H1 (cell line): ENCODE measurements around the gene CACNA1C. TPM values are rescaled to one million over a fixed set of nuclear protein-coding genes. Genes with fewer than 3 reads are reported as not detected.

ENCODE experiments used
- CTCF ChIA-PET: fragments of 300-600 bp; sonication (Branson Sonifier 250); formaldehyde crosslinking; loops from one replicate; lab custom pipeline; 2021; ENCODE audit not compliant: partially characterized antibody; lab: Charles Lee
- POLR2A ChIA-PET: fragments of 300-600 bp; sonication (Branson Sonifier 250); formaldehyde crosslinking; loops from one replicate; lab custom pipeline; 2021; ENCODE audit warnings: inconsistent platforms; ENCODE audit not compliant: partially characterized antibody; lab: Charles Lee
- DNase-seq, 2 experiments: peaks; one replicate each; pipeline versions ENCODE4 v3.0.0 to v3.0.0-alpha.2; 2010 to 2022; ENCODE audit warnings: low spot score in 2 of 2, low read depth in 1 of 2, mixed read lengths in 1 of 2
- FAIRE-seq: peaks from 2 replicates; lab custom pipeline; 2011; peaks lifted over from hg19 to GRCh38; lab: Jason Lieb, UNC
- H2AFZ ChIP-seq: 2 replicates; pipeline ENCODE4 v1.8.1; 2012; ENCODE audit warnings: low read length, inconsistent platforms
- H2AK5ac ChIP-seq: 2 replicates; pipeline ENCODE4 v1.6.1; 2013; ENCODE audit warnings: low read depth, low read length
- H2BK120ac ChIP-seq: replicated peaks from 2 replicates; pipeline ENCODE3; 2013; ENCODE audit warnings: low read depth, low read length, inconsistent platforms
- H2BK12ac ChIP-seq: 2 replicates; pipeline ENCODE4 v1.6.1; 2013; ENCODE audit warnings: low read depth, low read length
- H2BK15ac ChIP-seq: 2 replicates; pipeline ENCODE4 v1.6.1; 2013; ENCODE audit warnings: low read length
- H2BK20ac ChIP-seq: 2 replicates; pipeline ENCODE4 v1.6.1; 2013; ENCODE audit warnings: low read length
- H2BK5ac ChIP-seq: 2 replicates; pipeline ENCODE4 v1.6.1; 2013; ENCODE audit warnings: low read depth, low read length
- H3K14ac ChIP-seq: 2 replicates; pipeline ENCODE4 v1.6.1; 2013; ENCODE audit warnings: inconsistent platforms; ENCODE audit not compliant: insufficient read length
- H3K18ac ChIP-seq: 2 replicates; pipeline ENCODE4 v1.6.1; 2013; ENCODE audit warnings: low read length; ENCODE audit errors: extremely low read depth
- H3K23ac ChIP-seq: 2 replicates; pipeline ENCODE4 v1.6.1; 2013; ENCODE audit warnings: inconsistent platforms; ENCODE audit not compliant: insufficient read length
- H3K23me2 ChIP-seq: 2 replicates; pipeline ENCODE4 v1.6.1; 2013; ENCODE audit warnings: low read depth, low read length
- H3K27ac ChIP-seq: 2 replicates; pipeline ENCODE4 v1.6.1; 2011; ENCODE audit warnings: low read depth, low read length, inconsistent platforms
- H3K27me3 ChIP-seq, 4 experiments: replicated peaks in 1 of 4; 1 replicate in 1 of 4; 2 replicates in 3 of 4; pipeline versions ENCODE4 v1.6.1 to v1.8.1; 2011 to 2013; ENCODE audit warnings: low read length in 3 of 4, mild to moderate bottlenecking in 3 of 4, inconsistent platforms in 2 of 4, mixed read lengths in 2 of 4, moderate library complexity in 1 of 4; ENCODE audit not compliant: control insufficient read depth in 3 of 4, insufficient read depth in 3 of 4; ENCODE audit errors: extremely low read depth in 1 of 4
- H3K36me3 ChIP-seq, 4 experiments: 2 replicates each; pipeline versions ENCODE4 v1.6.1 to v1.8.1; 2011 to 2013; ENCODE audit warnings: mild to moderate bottlenecking in 4 of 4, low read length in 3 of 4, moderate library complexity in 2 of 4, control low read depth in 1 of 4, inconsistent platforms in 1 of 4; ENCODE audit not compliant: insufficient read depth in 4 of 4, control insufficient read depth in 2 of 4
- H3K4ac ChIP-seq: replicated peaks from 2 replicates; pipeline ENCODE3; 2013; ENCODE audit warnings: low read length, low read depth, mixed read lengths, inconsistent platforms; ENCODE audit not compliant: insufficient read length
- H3K4me1 ChIP-seq, 4 experiments: replicated peaks in 1 of 4; 1 replicate in 1 of 4; 2 replicates in 3 of 4; pipeline versions ENCODE4 v1.6.1 to v1.8.1; 2011 to 2013; ENCODE audit warnings: low read length in 3 of 4, inconsistent platforms in 2 of 4, mixed read lengths in 1 of 4; ENCODE audit not compliant: insufficient read depth in 4 of 4, control insufficient read depth in 3 of 4
- H3K4me2 ChIP-seq, 2 experiments: 2 replicates each; pipeline versions ENCODE4 v1.6.1 to v1.8.1; 2011 to 2013; ENCODE audit warnings: low read depth in 2 of 2, low read length in 2 of 2, control low read depth in 1 of 2, inconsistent platforms in 1 of 2, mild to moderate bottlenecking in 1 of 2; ENCODE audit not compliant: insufficient read depth in 1 of 2
- H3K4me3 ChIP-seq, 4 experiments: fragments of 200-600, 300-600 bp in 1 of 4; sonication (generic), shearing (Covaris generic), sonication (Bioruptor Twin) in 1 of 4; 2 replicates each; pipeline versions ENCODE4 v1.5.1 to v1.8.1; 2011 to 2016; ENCODE audit warnings: low read length in 4 of 4, low read depth in 3 of 4, control low read depth in 2 of 4, inconsistent platforms in 2 of 4, mild to moderate bottlenecking in 2 of 4, mixed read lengths in 1 of 4, moderate library complexity in 1 of 4; ENCODE audit not compliant: insufficient read depth in 2 of 4; ENCODE audit errors: extremely low read depth in 1 of 4
- H3K56ac ChIP-seq: replicated peaks from 2 replicates; pipeline ENCODE3; 2013; ENCODE audit warnings: low read depth, mild to moderate bottlenecking, mixed read lengths, low read length, inconsistent platforms; ENCODE audit not compliant: insufficient read length
- H3K79me1 ChIP-seq: 2 replicates; pipeline ENCODE4 v1.6.1; 2013; ENCODE audit warnings: low read depth, low read length, control low read depth
- H3K79me2 ChIP-seq, 2 experiments: 2 replicates each; pipeline versions ENCODE4 v1.6.1 to v1.8.1; 2012 to 2013; ENCODE audit warnings: low read length in 2 of 2, mild to moderate bottlenecking in 2 of 2, inconsistent platforms in 1 of 2; ENCODE audit not compliant: insufficient read depth in 2 of 2, control insufficient read depth in 1 of 2
- H3K9ac ChIP-seq, 4 experiments: replicated peaks in 1 of 4; 1 replicate in 1 of 4; 2 replicates in 3 of 4; pipeline versions ENCODE4 v1.6.1 to v1.8.1; 2011 to 2013; ENCODE audit warnings: low read depth in 3 of 4, low read length in 3 of 4, control low read depth in 2 of 4, mild to moderate bottlenecking in 2 of 4, moderate library complexity in 2 of 4, inconsistent platforms in 1 of 4; ENCODE audit errors: extremely low read depth in 1 of 4
- H3K9me3 ChIP-seq, 2 experiments: 2 replicates each; pipeline versions ENCODE4 v1.6.1 to v1.8.1; 2012 to 2013; ENCODE audit warnings: mild to moderate bottlenecking in 2 of 2, moderate library complexity in 2 of 2, control low read depth in 1 of 2, inconsistent platforms in 1 of 2, low read depth in 1 of 2, low read length in 1 of 2, mixed read lengths in 1 of 2; ENCODE audit not compliant: insufficient read depth in 2 of 2
- H4K20me1 ChIP-seq, 2 experiments: replicated peaks in 1 of 2; 2 replicates each; pipeline versions ENCODE3 to v1.8.1; 2011 to 2013; ENCODE audit warnings: inconsistent platforms in 2 of 2, low read length in 2 of 2, mild to moderate bottlenecking in 1 of 2; ENCODE audit not compliant: insufficient read depth in 2 of 2, control insufficient read depth in 1 of 2
- H4K5ac ChIP-seq: 2 replicates; pipeline ENCODE4 v1.6.1; 2013; ENCODE audit warnings: low read length, low read depth, mixed read lengths, inconsistent platforms; ENCODE audit not compliant: insufficient read length
- H4K8ac ChIP-seq: 2 replicates; pipeline ENCODE4 v1.8.0; 2013; ENCODE audit warnings: mild to moderate bottlenecking, moderate library complexity, low read length, inconsistent platforms; ENCODE audit not compliant: insufficient read depth; ENCODE audit errors: extremely low read depth
- H4K91ac ChIP-seq: replicated peaks from 2 replicates; pipeline ENCODE3; 2013; ENCODE audit warnings: low read length, mixed read lengths, inconsistent platforms; ENCODE audit not compliant: insufficient read length
- BRCA1 ChIP-seq: IDR thresholded peaks from 2 replicates; pipeline ENCODE4 v1.6.1; 2012; ENCODE audit warnings: low read depth, low read length, improper control_type of control experiment
- CBX5 ChIP-seq: fragments of 300-800, 300-1000 bp; sonication (generic); IDR thresholded peaks from 2 replicates; pipeline ENCODE4 v1.7.1; 2016; ENCODE audit warnings: antibody characterized with exemption, low read length, low read depth
- CEBPB ChIP-seq: IDR thresholded peaks from 2 replicates; pipeline ENCODE4 v1.6.1; 2012; ENCODE audit warnings: low read depth, low read length
- CTBP2 ChIP-seq: IDR thresholded peaks from 2 replicates; pipeline ENCODE4 v1.7.0; 2011; ENCODE audit warnings: borderline replicate concordance, mild to moderate bottlenecking, moderate library complexity, mixed read lengths, low read length; ENCODE audit not compliant: insufficient read depth, insufficient read length
- EGR1 ChIP-seq: IDR thresholded peaks from 2 replicates; pipeline ENCODE4 v1.6.1; 2011; ENCODE audit warnings: low read depth, low read length, borderline replicate concordance
- FOSL1 ChIP-seq: IDR thresholded peaks from 2 replicates; pipeline ENCODE4 v1.6.1; 2011; ENCODE audit warnings: mild to moderate bottlenecking, low read depth, low read length, moderate library complexity; ENCODE audit not compliant: insufficient read depth
- RNF2 ChIP-seq: fragments of 200-900, 300-1000 bp; sonication (generic); IDR thresholded peaks from 2 replicates; pipeline ENCODE4 v1.7.1; 2016; ENCODE audit warnings: borderline replicate concordance, low read depth, mild to moderate bottlenecking, antibody characterized with exemption, low read length; ENCODE audit not compliant: poor library complexity, severe bottlenecking; ENCODE audit errors: missing control alignments
- SIN3A ChIP-seq, 2 experiments: IDR thresholded peaks in 1 of 2; conservative IDR thresholded peaks in 1 of 2; 2 replicates each; pipeline ENCODE4 v1.6.1; 2011 to 2012; ENCODE audit warnings: low read length in 2 of 2, improper control_type of control experiment in 1 of 2, low read depth in 1 of 2, mild to moderate bottlenecking in 1 of 2
- SP2 ChIP-seq: IDR thresholded peaks from 2 replicates; pipeline ENCODE4 v1.6.1; 2012; ENCODE audit warnings: mild to moderate bottlenecking, low read length, inconsistent platforms
- SUZ12 ChIP-seq: fragments of 200-600 bp; sonication (generic); IDR thresholded peaks from 2 replicates; pipeline ENCODE4 v1.6.1; 2012; ENCODE audit warnings: mild to moderate bottlenecking, inconsistent platforms, low read length, moderate library complexity, mixed read lengths
- TBP ChIP-seq: IDR thresholded peaks from 2 replicates; pipeline ENCODE4 v1.6.1; 2011; ENCODE audit warnings: low read depth, low read length, improper control_type of control experiment
- WGBS, 2 experiments: shearing (Covaris generic) in 1 of 2; methylation state at CpG; one replicate each; pipeline versions ENCODE4 v1.1.6 to v1.1.7; 2013 to 2015; ENCODE audit warnings: low lambda C conversion rate in 2 of 2, mixed read lengths in 2 of 2, inconsistent platforms in 1 of 2, low coverage in 1 of 2, missing lambda C conversion rate in 1 of 2; ENCODE audit not compliant: insufficient replicate concordance in 2 of 2, insufficient coverage in 1 of 2, insufficient read length in 1 of 2; ENCODE audit errors: extremely low coverage in 1 of 2, missing lambda C conversion rate in 1 of 2; 5-methylcytosine and 5-hydroxymethylcytosine counted together
- polyA plus RNA-seq, 7 experiments: library from polyadenylated mRNA; depleted of rRNA in 3 of 7; stranded (reverse) in 5 of 7; unstranded in 2 of 7; fragments of >200 nt in 5 of 7; fragments of 200-250 nt in 2 of 7; gene quantifications; 1 replicate in 5 of 7; 2 replicates in 1 of 7; 4 replicates in 1 of 7; pipeline versions ENCODE4 v1.2.1 to v1.2.3, GENCODE V29; 2011 to 2013; ENCODE audit warnings: missing spikeins in 2 of 7, mixed read lengths in 2 of 7
- total RNA-seq: library from RNA; stranded (reverse); fragmentation: NEBNext Ultra II Directional; extraction: Animal tissue kit (Norgen Biotek cat#: 25700); gene quantifications from 2 replicates; pipeline ENCODE4 v1.2.1, GENCODE V29; 2021
- TF ChIP-seq, protein P1 (sequence below): IDR thresholded peaks from 2 replicates; pipeline ENCODE4 v1.6.1; 2012; ENCODE audit warnings: low read length, inconsistent platforms

CACNA1C gene
- total and polyA plus RNA-seq, 2 of the 8 experiments (the other 6 are each of a cell fraction or from before 2014, with no cell fraction given): 1.3 TPM

DNA sequence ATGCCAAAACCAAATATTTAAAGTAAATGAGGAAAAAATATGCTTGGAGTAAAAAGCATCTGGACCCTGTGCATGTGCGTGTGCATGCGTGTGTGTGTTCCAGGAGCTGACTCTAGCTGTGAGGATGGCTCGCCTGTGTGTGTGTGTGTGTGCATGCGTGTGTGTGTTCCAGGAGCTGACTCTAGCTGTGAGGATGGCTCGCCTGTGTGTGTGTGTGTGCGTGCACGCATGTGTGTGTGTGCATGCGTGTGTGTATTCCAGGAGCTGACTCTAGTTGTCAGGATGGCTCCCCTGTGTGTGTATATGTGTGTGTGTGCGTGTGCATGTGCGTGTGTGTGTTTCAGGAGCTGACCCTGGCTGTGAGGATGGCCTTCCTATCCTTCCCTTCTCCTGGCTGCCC, 357.7 kb downstream of the CACNA1C start:
- WGBS, 2 experiments: 90% methylated on average over 10 of the region's 10 CpGs; no CpG with 5 or more reads in 1 of the 2 experiments
- FAIRE-seq (no peak), DNase-seq (no peak)
- no peak overlapping the region for H2BK5ac ChIP-seq
- no peak overlapping the region for H2BK15ac ChIP-seq
- H3K9ac ChIP-seq: no peak overlapping the region
- H3K23me2 ChIP-seq: no peaks in the 10 kb centered on the region
- no peak overlapping the region for H4K91ac ChIP-seq
- no peak overlapping the region; the same call in 1 of the 2 replicates for H2AK5ac ChIP-seq
- H3K4me3 ChIP-seq: no peak overlapping the region
- no peak overlapping the region for H3K27ac ChIP-seq
- H3K23ac ChIP-seq: no peak overlapping the region
- H3K18ac ChIP-seq: no peak overlapping the region
- no peaks in the 10 kb centered on the region for H3K9me3 ChIP-seq
- H3K4me1 ChIP-seq: peaks cover 0 to 10% (median 7%) of the 10 kb centered on the region in 4 experiments; a peak in 5 of 7 replicates
- no peak overlapping the region for H3K4me2 ChIP-seq
- H2BK120ac ChIP-seq: no peak overlapping the region
- no peak overlapping the region for H3K56ac ChIP-seq
- H3K27me3 ChIP-seq: no peaks in the 10 kb centered on the region
- H3K79me2 ChIP-seq: no peaks in the 10 kb centered on the region
- H4K5ac ChIP-seq: no peak overlapping the region
- H2BK20ac ChIP-seq: no peak overlapping the region
- no peaks in the 10 kb centered on the region for H4K20me1 ChIP-seq
- H3K14ac ChIP-seq: no peak overlapping the region
- no peak overlapping the region for H2AFZ ChIP-seq
- no peak overlapping the region for H2BK12ac ChIP-seq
- H3K36me3 ChIP-seq: no peaks in the 10 kb centered on the region
- H3K4ac ChIP-seq: no peak overlapping the region
- POLR2A ChIA-PET: interaction anchor here (0.6 to 2.1 kb wide), 2 partner anchors 9 to 359 kb away, joined by 3 to 4 read pairs; no protein-coding TSS in a partner anchor
- no peak overlapping the region for H4K8ac ChIP-seq
- CTCF ChIA-PET: interaction anchor here (1.2 to 10.7 kb wide), 3 partner anchors 8 to 15 kb away, joined by 3 to 94 read pairs (median 3); no protein-coding TSS in a partner anchor
- no peaks in the 10 kb centered on the region; the same call in 1 of the 2 replicates for H3K79me1 ChIP-seq
- TF ChIP-seq, protein P1, sequence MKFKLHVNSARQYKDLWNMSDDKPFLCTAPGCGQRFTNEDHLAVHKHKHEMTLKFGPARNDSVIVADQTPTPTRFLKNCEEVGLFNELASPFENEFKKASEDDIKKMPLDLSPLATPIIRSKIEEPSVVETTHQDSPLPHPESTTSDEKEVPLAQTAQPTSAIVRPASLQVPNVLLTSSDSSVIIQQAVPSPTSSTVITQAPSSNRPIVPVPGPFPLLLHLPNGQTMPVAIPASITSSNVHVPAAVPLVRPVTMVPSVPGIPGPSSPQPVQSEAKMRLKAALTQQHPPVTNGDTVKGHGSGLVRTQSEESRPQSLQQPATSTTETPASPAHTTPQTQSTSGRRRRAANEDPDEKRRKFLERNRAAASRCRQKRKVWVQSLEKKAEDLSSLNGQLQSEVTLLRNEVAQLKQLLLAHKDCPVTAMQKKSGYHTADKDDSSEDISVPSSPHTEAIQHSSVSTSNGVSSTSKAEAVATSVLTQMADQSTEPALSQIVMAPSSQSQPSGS: no peak
- TF ChIP-seq SP2 (no peak), SIN3A (conservative IDR thresholded peaks at IDR 0.05 in 1 of 2, IDR thresholded peaks at IDR 0.05 in 1 of 2; ENCODE audit: low read depth in 1 of 2, low read length in 2 of 2) (no peak), CBX5 (no peak), RNF2 (no peak), CEBPB (no peak), SUZ12 (no peak), EGR1 (no peak), BRCA1 (no peak), CTBP2 (no peak), TBP (no peak), FOSL1 (no peak)
